Liver (tissue), 9 donors: ENCODE results near the gene ASCL5. TPM values are rescaled to one million over a fixed set of nuclear protein-coding genes. Genes with fewer than 3 reads are reported as not detected.

Experiments
- DNase-seq: peaks from one replicate; pipeline ENCODE4 v3.0.0-alpha.2; 2017; ENCODE audit warnings: low spot score
- H3K27ac ChIP-seq, 2 donors: one replicate each; pipeline ENCODE4 v1.7.0; 2013; ENCODE audit warnings: inconsistent platforms in 2 of 2, low read length in 2 of 2, control low read depth in 1 of 2, low read depth in 1 of 2, mild to moderate bottlenecking in 1 of 2
- H3K27me3 ChIP-seq, 4 donors: one replicate each; pipeline versions ENCODE4 v1.6.1 to v1.7.0; 2013; ENCODE audit warnings: low read length in 3 of 4, inconsistent platforms in 1 of 4, mild to moderate bottlenecking in 1 of 4, moderate library complexity in 1 of 4; ENCODE audit not compliant: control insufficient read depth in 4 of 4, insufficient read depth in 4 of 4
- H3K36me3 ChIP-seq, 4 donors: one replicate each; pipeline versions ENCODE4 v1.6.1 to v1.7.0; 2013; ENCODE audit warnings: low read length in 3 of 4, mild to moderate bottlenecking in 3 of 4, low read depth in 1 of 4, moderate library complexity in 1 of 4; ENCODE audit not compliant: control insufficient read depth in 4 of 4, insufficient read depth in 3 of 4
- H3K4me1 ChIP-seq, 4 donors: one replicate each; pipeline versions ENCODE4 v1.6.1 to v1.7.0; 2013; ENCODE audit warnings: low read length in 3 of 4, mild to moderate bottlenecking in 3 of 4, moderate library complexity in 1 of 4; ENCODE audit not compliant: control insufficient read depth in 4 of 4, insufficient read depth in 4 of 4
- H3K4me3 ChIP-seq, 3 donors: one replicate each; pipeline versions ENCODE4 v1.6.1 to v1.7.0; 2013; ENCODE audit warnings: low read length in 3 of 3, control low read depth in 1 of 3, low read depth in 1 of 3, mild to moderate bottlenecking in 1 of 3
- H3K9ac ChIP-seq, 2 donors: one replicate each; pipeline ENCODE4 v1.7.0; 2013; ENCODE audit warnings: low read length in 2 of 2, mild to moderate bottlenecking in 2 of 2, moderate library complexity in 2 of 2, control low read depth in 1 of 2, low read depth in 1 of 2
- H3K9me3 ChIP-seq, 4 donors: one replicate each; pipeline versions ENCODE4 v1.6.1 to v1.7.0; 2013; ENCODE audit warnings: low read length in 3 of 4; ENCODE audit not compliant: control insufficient read depth in 4 of 4
- ATF3 ChIP-seq: IDR thresholded peaks from 2 replicates; pipeline ENCODE4 v1.6.1; 2016; ENCODE audit warnings: antibody characterized with exemption
- CTCF ChIP-seq: fragments of 150-350 bp; IDR thresholded peaks from 2 replicates; pipeline ENCODE4 v1.5.1; 2017; ENCODE audit warnings: improper control_type of control experiment, low read depth, low read length; ENCODE audit not compliant: missing input control
- EGR1 ChIP-seq, 2 donors: IDR thresholded peaks; 2 replicates each; pipeline ENCODE4 v1.6.1; 2016 to 2018; ENCODE audit warnings: antibody characterized with exemption in 2 of 2, low read depth in 2 of 2
- FOXA1 ChIP-seq: IDR thresholded peaks from 2 replicates; pipeline ENCODE4 v1.6.1; 2016; ENCODE audit warnings: antibody characterized with exemption
- FOXA2 ChIP-seq: IDR thresholded peaks from 2 replicates; pipeline ENCODE4 v1.6.1; 2016; ENCODE audit warnings: antibody characterized with exemption
- GABPA ChIP-seq, 2 donors: IDR thresholded peaks in 1 of 2; conservative IDR thresholded peaks in 1 of 2; 2 replicates each; pipeline ENCODE4 v1.6.1; 2016; ENCODE audit warnings: antibody characterized with exemption in 2 of 2, mild to moderate bottlenecking in 1 of 2, moderate library complexity in 1 of 2
- HNF4A ChIP-seq, 2 donors: conservative IDR thresholded peaks; 2 replicates each; pipeline ENCODE4 v1.6.1; 2016; ENCODE audit warnings: antibody characterized with exemption in 2 of 2, mild to moderate bottlenecking in 2 of 2
- HNF4G ChIP-seq: IDR thresholded peaks from 2 replicates; pipeline ENCODE4 v1.6.1; 2016; ENCODE audit warnings: antibody characterized with exemption
- JUND ChIP-seq, 2 donors: IDR thresholded peaks; 2 replicates each; pipeline ENCODE4 v1.6.1; 2016; ENCODE audit warnings: antibody characterized with exemption in 2 of 2
- MAX ChIP-seq: IDR thresholded peaks from 2 replicates; pipeline ENCODE4 v1.6.1; 2016; ENCODE audit warnings: antibody characterized with exemption
- NR2F2 ChIP-seq: IDR thresholded peaks from 2 replicates; pipeline ENCODE4 v1.6.1; 2016; ENCODE audit warnings: antibody characterized with exemption
- RAD21 ChIP-seq, 2 donors: IDR thresholded peaks; 2 replicates each; pipeline ENCODE4 v1.6.1; 2016; ENCODE audit warnings: antibody characterized with exemption in 2 of 2, mild to moderate bottlenecking in 2 of 2
- REST ChIP-seq: IDR thresholded peaks from 2 replicates; pipeline ENCODE4 v1.6.1; 2016; ENCODE audit warnings: antibody characterized with exemption, mild to moderate bottlenecking
- RXRA ChIP-seq, 2 donors: IDR thresholded peaks; 2 replicates each; pipeline ENCODE4 v1.6.1; 2017 to 2018; ENCODE audit warnings: antibody characterized with exemption in 2 of 2, mild to moderate bottlenecking in 1 of 2
- SP1 ChIP-seq: IDR thresholded peaks from 2 replicates; pipeline ENCODE4 v1.6.1; 2018; ENCODE audit warnings: antibody characterized with exemption, mild to moderate bottlenecking
- TAF1 ChIP-seq: conservative IDR thresholded peaks from 2 replicates; pipeline ENCODE4 v1.6.1; 2016; ENCODE audit warnings: antibody characterized with exemption, mild to moderate bottlenecking
- YY1 ChIP-seq: IDR thresholded peaks from 2 replicates; pipeline ENCODE4 v1.6.1; 2016; ENCODE audit warnings: antibody characterized with exemption, mild to moderate bottlenecking
- ZBTB33 ChIP-seq: IDR thresholded peaks from 2 replicates; pipeline ENCODE4 v1.6.1; 2016; ENCODE audit warnings: antibody characterized with exemption
- WGBS: extraction: QIAGEN DNeasy Blood & Tissue Kit; methylation state at CpG from one replicate; pipeline ENCODE4 v1.1.7; 2013; 5-methylcytosine and 5-hydroxymethylcytosine counted together
- polyA plus RNA-seq, 2 donors: library from polyadenylated mRNA; stranded (reverse) in 1 of 2; unstranded in 1 of 2; fragments of 200-250 nt in 1 of 2; fragments of >200 nt in 1 of 2; fragmentation: Nextera tagmentation in 1 of 2; extraction: Ambion mirVana in 1 of 2; gene quantifications; one replicate each; pipeline versions ENCODE4 v1.2.1 to v1.2.3, GENCODE V29; 2013 to 2015
- total RNA-seq, 2 donors: library from RNA; depleted of rRNA; stranded (reverse); fragments of >200 nt; gene quantifications; one replicate each; pipeline ENCODE4 v1.2.3, GENCODE V29; 2014
- donor health status: healthy.
- donor health status: healthy.
- donor health status: healthy.
- donor health status: healthy.
- donor health status: healthy.

The ASCL5 gene
- total and polyA plus RNA-seq, 4 donors: not detected

GRCh38 chr1:201171063-201172036 lies 44.4 kb upstream of the ASCL5 start:
- peak; percentile 70 for DNase-seq
- TF ChIP-seq CTCF (peak; percentile 0), ATF3 (no peak), FOXA2 (no peak), REST (peak; percentile 9), NR2F2 (no peak), RAD21 (IDR thresholded peaks at IDR 0.05) (no peak), MAX (no peak), HNF4A (conservative IDR thresholded peaks at IDR 0.05) (no peak), HNF4G (no peak), SP1 (no peak), EGR1 (IDR thresholded peaks at IDR 0.05; ENCODE audit: low read depth in 2 of 2) (no peak), JUND (IDR thresholded peaks at IDR 0.05) (peak in 1 of 2 donors; percentile 65), YY1 (no peak), TAF1 (peak; percentile 65), GABPA (IDR thresholded peaks at IDR 0.05 in 1 of 2, conservative IDR thresholded peaks at IDR 0.05 in 1 of 2) (no peak), RXRA (IDR thresholded peaks at IDR 0.05) (peak in 1 of 2 donors; percentile 33), FOXA1 (no peak), ZBTB33 (no peak)
- Histone ChIP-seq H3K27ac (peak overlapping the region; percentile 97 to 100), H3K9me3 (no peaks in the 10 kb centered on the region), H3K4me3 (peak overlapping the region; percentile 51 to 74 (median 61)), H3K36me3 (no peaks in the 10 kb centered on the region), H3K27me3 (no peaks in the 10 kb centered on the region), H3K4me1 (peaks cover 6 to 25% (median 19%) of the 10 kb centered on the region in 4 donors), H3K9ac (peak overlapping the region; percentile 95 to 98)
- 7% methylated on average over 48 of the region's 48 CpGs for WGBS
